NCI-H2107 (cell line): ENCODE measurements around the gene IL4R.
"Not testable (repeated sequence)": the region's sequence is repeated elsewhere in the genome, so short reads cannot be mapped to it uniquely, and the experiment has no call there.

Experiments
- DNase-seq: peaks from one replicate; lab custom pipeline; 2025; lab: John Stamatoyannopoulos, UW

IL4R gene

GRCh38 chr16:27329376-27330079, 15.8 kb downstream of the IL4R start:
- DNase-seq, result not testable (repeated sequence)

GRCh38 chr16:27330542-27330941, 16.8 kb downstream of the IL4R start:
- DNase-seq, result no peak

GRCh38 chr16:27332105-27332504, 18.3 kb downstream of the IL4R start:
- DNase-seq, result no peak

GRCh38 chr16:27333104-27333503, 19.3 kb downstream of the IL4R start:
- no peak for DNase-seq

GRCh38 chr16:27333549-27333948, 19.8 kb downstream of the IL4R start:
- no peak for DNase-seq

GRCh38 chr16:27334192-27334764, 20.5 kb downstream of the IL4R start:
- no peak for DNase-seq

- DNase-seq, result no peak
Observed at GRCh38 chr16:27334838-27335237, 21.1 kb downstream of the IL4R start.

- no peak for DNase-seq
Observed at GRCh38 chr16:27335349-27336053, 21.7 kb downstream of the IL4R start.

GRCh38 chr16:27337024-27337423, 23.2 kb downstream of the IL4R start:
- no peak for DNase-seq

- no peak for DNase-seq
Observed at GRCh38 chr16:27339180-27339579, 25.4 kb downstream of the IL4R start.

GRCh38 chr16:27340654-27341053, 26.9 kb downstream of the IL4R start:
- no peak for DNase-seq

- no peak for DNase-seq
Observed at GRCh38 chr16:27341549-27341948, 27.8 kb downstream of the IL4R start.

- DNase-seq, result no peak
Observed at GRCh38 chr16:27341971-27342370, 28.2 kb downstream of the IL4R start.

- DNase-seq, result no peak
Observed at GRCh38 chr16:27344721-27345120, 30.9 kb downstream of the IL4R start.

GRCh38 chr16:27345201-27345600, 31.4 kb downstream of the IL4R start:
- no peak for DNase-seq

- no peak for DNase-seq
Observed at GRCh38 chr16:27346819-27347218, 33.0 kb downstream of the IL4R start.

GRCh38 chr16:27347930-27348685, 34.3 kb downstream of the IL4R start:
- DNase-seq, result no peak

GRCh38 chr16:27349276-27349675, 35.5 kb downstream of the IL4R start:
- no peak for DNase-seq

- no peak for DNase-seq
Observed at GRCh38 chr16:27350006-27350405, 36.2 kb downstream of the IL4R start.

GRCh38 chr16:27351989-27352388, 38.2 kb downstream of the IL4R start:
- no peak for DNase-seq

GRCh38 chr16:27353853-27354252, 40.1 kb downstream of the IL4R start:
- no peak for DNase-seq

- DNase-seq, result no peak
Observed at GRCh38 chr16:27355610-27356009, 41.8 kb downstream of the IL4R start.

GRCh38 chr16:27356794-27357193, 43.0 kb downstream of the IL4R start:
- DNase-seq, result no peak
